NOMO-1 treated with dmso at 0.1 percent for 144 hours (cell line): ENCODE data around the gene RNU4-1.
A peak's percentile ranks its signal among the peaks of the same experiment; 100 is the strongest.
"Not testable (repeated sequence)": the region's sequence is repeated elsewhere in the genome, so short reads cannot be mapped to it uniquely, and the experiment has no call there.

Experiments used
- DNase-seq: peaks from one replicate; lab custom pipeline; 2025; ENCODE audit not compliant: unreplicated experiment; lab: John Stamatoyannopoulos, UW

The RNU4-1 gene

DNA sequence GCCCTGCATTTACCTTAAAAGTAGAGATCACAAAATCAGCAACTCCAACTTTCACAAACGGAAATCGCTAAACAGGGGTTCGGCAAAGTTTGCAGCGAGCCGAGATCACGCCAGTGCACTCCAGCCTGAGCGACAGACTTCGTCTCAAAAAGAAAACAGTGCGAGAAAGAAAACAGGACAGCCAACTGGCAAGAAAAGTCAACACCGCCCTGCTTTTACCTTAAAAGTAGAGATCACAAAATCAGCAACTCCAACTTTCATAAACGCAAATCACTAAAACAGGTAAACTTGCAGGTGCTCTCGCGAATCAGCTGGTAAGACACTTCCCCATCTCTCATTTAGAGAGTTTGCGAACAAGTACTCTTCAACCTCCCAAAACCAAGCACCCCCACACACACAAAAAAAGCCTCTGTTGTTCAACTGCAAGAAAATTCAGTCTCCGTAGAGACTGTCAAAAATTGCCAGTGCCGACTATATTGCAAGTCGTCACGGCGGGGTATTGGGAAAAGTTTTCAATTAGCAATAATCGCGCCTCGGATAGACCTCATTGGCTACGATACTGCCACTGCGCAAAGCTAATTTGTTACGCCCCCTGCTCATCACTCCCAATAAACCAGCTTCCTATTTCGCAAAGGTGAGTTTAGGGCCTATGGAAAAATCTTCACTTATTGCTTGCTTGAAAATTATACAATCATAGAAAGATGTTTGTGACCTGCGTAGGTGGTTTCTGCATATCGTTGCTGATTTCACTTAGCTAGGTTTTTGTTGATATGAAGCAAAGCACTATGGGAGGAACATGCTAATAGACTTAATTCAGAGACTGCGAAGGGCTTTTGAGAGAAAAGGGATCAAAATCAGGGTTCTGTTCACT lies at the start of gene RNU4-1:
Gene RNU4-1, minus strand, starts transcription at position 577 of the 871 bp plus-strand sequence.
- peak; percentile 90 for DNase-seq

DNA sequence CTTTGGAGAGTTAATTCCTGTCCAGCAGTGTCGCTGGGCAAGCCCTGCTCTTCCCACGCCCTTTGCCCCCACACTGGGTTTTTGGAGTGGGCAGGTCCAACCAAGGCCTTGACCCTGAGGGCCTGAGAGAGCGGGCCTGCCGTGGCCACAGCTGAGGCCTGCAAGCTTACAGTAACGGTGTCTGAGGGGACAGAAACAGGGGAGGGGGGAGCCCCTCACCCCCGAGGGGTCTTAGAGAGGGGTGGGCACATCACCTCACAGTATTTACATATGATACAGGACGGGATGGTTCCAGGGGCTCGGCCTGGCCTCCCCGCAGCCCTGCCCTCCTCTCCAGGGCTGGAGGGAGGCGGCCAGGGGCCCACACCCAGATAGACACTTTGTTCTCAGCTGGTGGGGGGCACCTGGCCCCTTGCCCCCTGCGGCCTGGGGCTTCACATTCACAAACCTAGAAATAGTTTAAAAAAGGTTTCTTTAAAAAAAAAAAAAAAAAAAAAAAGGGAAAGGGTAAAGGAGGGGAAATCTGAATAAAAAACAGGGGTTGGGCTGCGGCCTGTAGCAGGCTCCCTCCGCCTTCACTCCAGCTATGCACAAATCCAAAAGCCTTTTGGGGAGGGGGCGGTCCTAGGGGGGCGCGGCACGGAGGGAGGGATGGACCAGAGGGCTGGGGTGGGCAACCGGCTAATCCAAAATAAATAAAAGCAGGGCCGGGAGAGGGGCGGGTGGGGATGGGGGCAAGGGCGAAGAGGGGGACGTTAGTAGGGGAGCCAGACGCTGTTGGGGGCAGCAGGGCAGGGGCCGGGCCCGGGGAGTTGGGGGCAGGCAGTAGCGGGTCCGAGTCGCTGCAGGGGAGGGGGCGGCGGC lies 49.4 kb upstream of the RNU4-1 start:
- DNase-seq, result no peak

DNA sequence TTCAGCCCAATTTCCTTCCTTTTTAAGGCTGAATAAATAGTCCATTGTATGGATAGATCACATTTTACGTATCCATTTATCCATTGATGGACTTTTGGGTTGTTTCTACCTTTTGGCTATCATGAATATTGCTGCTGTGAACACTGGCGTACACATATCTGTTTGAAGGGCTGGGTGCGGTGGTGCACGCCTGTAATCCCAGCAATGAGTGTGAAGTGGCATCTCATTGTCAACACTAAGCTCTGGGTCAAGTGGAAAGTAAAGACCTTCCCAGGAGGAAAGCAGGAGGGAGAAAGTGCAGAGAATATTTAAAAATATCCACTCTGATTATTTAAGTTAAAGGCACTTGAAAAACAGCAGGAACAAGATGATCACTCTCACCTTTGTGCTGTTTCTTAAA lies 46.2 kb upstream of the RNU4-1 start:
- no peak for DNase-seq

DNA sequence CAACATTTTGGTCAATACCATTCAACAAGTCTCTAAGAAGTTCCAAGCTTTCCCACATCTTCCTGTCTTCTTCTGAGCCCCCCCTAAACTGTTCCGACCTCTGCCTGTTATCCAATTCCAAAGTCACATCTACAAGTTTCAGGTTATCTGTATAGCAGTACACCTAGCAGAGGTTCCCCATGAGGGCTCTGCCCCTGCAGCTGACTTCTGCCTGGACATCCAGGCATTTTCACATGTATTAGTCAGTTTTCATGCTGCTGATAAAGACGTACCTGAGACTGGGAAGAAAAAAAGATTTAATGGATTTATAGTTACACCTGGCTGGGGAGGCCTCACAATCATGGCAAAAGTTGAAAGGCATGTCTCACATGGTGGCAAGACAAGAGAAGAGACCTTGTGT lies 44.7 kb upstream of the RNU4-1 start:
- DNase-seq, result no peak

DNA sequence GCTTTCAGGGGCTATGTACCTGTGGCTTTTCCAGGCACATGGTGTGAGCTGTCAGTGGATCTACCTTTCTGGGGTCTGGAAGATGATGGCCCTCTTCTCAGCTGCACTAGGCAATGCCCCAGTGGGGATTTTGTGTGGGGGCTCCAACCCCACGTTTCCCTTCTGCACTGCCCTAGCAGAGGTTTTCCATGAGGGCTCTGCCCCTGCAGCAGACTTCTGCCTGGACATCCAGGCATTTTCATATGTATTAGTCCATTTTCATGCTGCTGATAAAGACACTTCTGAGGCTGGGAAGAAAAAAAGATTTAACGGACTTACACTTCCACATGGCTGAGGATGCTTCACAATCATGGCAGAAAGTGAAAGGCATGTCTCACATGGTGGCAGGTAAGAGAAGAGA lies 43.4 kb upstream of the RNU4-1 start:
- DNase-seq, result not testable (repeated sequence)

DNA sequence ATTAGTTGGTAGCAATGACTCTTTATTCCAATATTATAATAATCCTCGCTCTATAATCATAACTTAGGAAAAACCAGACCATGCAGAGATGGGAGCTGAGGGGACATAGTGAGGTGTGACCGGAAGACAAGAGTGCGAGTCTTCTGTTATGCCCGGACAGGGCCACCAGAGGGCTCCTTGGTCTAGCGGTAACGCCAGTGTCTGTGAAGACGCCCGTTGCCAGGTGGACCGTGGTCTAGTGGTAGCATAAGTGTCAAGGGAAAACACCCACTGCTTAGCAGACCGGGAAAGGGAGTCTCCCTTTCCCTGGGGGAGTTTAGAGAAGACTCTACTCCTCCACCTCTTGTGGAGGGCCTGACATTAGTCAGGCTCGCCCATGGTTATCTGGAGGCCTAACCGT lies 42.4 kb upstream of the RNU4-1 start:
- DNase-seq, result not testable (repeated sequence)

DNA sequence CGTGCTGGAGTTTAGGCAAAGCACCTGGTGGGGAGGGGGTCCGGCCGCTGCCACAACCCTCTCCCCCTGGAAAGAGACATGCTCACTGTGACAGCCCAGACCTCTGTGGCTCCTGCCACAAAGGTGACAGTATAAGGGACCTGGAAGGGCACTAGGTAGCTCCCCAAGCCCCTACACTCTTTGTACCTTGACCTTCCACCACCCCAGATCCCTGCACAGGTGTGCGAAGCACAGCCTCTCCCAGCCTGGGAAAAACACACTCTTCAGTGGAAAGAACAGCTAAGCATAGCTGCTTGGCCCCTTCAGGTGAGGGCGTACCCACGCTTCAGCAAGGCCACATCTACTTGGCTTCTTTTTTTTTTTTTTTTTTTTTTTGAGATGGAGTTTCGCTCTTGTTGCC lies 39.5 kb upstream of the RNU4-1 start:
- no peak for DNase-seq

DNA sequence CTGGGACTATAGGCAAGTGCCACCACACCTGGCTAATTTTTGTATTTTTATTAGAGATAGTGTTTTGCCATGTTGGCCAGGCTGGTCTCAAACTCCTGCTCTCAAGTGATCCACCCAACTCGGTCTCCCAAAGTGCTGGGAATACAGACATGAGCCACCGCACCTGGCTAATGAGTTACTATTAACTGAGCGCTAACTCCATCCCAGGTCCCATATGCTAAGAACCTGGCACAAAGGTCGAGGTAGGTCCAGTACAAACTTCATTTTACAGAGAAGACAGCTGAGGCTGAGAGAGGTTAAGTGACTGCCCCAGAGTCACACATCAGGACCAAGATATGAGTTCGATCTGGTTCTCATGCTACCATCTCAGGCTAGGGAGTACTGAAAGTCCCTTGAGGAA lies 39.0 kb upstream of the RNU4-1 start:
- no peak for DNase-seq

DNA sequence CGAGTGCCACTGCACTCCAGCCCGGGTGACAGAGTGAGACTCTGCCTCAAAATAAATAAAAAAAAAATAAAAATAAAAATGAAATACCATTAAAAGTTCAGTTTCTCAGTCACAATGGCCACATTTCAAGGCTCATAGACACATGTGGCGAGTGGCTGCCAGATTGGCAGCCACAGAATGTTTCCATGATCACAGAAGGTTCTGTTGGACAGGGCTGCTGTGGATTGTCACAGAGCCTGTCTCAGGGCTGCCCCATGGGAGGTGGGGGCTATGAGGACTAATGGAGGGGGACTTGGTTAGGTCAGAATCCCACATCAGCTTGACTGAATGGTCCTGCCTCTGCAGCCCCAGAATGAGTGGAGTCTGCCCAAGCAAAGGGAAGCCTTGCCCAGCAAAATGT lies 38.4 kb upstream of the RNU4-1 start:
- no peak for DNase-seq

DNA sequence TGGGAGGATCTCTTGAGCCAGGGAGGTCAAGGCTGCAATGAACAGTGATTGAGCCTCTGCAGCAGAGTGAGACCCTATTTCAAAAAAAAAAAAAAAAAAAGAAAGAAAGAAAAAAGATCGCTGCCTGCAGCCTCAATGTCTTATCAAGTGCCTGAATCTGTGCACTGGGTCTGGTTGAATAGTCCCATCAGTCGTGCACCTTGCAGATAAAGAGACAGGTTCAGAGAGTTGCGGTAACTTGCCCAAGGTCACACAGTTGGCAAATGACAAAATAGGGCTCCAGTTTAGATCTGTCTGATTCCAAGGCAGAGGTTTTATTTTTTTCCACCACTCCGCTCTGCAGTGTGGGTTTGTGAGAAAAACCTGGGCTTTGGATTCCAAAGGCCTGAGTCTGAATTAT lies 35.2 kb upstream of the RNU4-1 start:
- DNase-seq, result no peak

DNA sequence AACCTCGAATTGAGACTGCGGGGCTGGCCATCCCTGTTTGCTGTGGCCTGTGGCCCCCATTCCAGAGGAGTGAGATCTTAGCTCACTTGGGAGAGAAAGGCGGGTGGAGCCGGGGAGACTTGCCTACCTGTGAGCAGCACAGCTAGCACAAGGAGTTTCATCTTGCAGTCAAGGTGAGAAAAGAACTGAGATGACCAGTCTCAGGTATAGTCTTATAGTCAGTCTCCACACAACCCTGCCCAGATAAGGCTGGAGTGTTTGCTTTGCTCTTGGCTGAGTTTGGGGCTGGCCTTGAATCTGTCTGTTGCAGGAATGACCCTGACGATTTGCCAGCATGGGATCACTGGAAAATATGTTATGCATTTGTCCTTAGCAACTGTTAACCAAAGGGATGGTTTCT lies 34.6 kb upstream of the RNU4-1 start, which contains the start of gene PLA2G1B:
Gene PLA2G1B, minus strand, starts transcription at position 187 of the 400 bp plus-strand sequence. Its CDS starts 26 bp downstream, at position 161.
- no peak for DNase-seq

DNA sequence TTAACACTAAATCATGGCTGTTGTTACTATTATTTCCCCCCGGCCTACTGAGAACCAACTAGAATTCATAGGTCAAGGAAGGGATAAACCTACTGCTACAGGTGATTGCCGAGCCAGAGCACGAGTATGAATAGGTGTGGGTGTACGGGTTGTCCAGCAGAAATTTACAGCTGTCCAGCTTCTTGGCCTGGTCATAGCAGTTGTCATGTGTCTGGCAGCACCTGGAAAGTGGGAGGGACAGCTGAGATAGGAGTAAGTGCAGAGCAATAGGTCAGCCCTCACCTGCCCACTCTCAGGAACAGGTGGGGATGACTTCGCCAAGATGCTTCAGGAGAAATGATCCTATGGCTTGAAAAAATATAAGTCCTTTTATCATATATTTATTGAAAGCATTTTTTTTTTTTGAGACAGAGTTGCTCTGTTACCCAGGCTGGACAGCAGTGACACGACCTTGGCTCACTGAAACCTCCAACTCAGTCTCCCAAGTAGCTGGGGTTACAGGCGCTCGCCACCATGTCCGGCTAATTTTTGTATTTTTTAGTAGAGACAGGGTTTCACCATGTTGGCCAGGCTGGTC lies 31.9 kb upstream of the RNU4-1 start:
- DNase-seq, result no peak

DNA sequence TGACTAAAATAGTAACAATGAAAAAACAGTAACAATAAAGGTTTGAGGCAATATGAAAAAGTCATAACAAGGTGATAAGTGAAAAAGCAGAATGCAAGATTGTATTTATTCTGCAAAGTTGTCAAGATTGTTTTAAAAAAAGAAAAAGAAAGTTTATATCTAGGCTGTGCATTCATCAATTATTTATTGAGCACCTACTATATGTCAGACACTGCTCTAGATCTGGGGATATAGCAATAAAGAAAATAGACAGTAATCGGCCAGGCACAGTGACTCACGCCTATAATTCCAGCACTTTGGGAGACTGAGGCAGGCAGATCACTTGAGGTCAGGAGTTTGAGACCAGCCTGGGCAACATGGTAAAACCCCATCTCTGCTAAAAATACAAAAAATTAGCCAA lies 30.7 kb upstream of the RNU4-1 start:
- DNase-seq, result no peak

DNA sequence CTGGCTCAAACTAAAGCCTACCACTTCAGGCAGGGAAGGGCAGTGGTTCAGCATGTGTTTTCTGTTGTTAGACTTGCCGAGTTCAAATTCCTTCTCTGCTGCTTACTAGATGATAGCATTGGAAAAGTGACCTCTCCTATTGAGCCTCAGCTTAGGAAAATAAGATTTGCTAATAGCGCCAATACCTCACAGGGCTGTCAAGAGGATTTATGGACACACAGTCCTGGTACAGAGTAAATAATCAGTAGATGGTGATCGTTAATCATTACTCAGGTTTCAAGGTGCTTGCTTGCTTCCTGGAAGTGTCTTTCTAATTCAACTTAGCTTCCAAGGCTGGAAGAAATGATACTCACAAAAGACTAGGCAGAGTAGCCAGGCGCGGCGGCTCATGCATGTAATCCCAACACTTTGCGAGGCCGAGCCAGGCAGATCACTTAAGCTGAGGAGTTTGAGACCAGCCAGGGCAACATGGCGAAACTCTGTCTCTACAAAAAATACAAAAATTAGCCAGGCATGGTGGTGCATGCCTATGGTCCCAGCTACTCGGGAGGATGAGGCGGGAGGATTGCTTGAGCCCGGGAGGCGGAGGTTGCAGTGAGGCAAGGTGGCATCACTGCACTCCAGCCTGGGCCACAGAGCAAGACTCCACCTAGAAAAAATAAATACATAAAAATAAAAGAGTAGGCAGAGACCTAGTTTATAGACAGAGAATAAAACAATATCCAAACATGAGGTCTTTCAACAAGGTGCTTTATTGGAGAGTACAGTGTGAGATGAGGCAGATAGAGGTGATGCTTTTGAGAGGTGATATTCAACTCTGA lies 28.6 kb upstream of the RNU4-1 start:
- DNase-seq, result no peak

DNA sequence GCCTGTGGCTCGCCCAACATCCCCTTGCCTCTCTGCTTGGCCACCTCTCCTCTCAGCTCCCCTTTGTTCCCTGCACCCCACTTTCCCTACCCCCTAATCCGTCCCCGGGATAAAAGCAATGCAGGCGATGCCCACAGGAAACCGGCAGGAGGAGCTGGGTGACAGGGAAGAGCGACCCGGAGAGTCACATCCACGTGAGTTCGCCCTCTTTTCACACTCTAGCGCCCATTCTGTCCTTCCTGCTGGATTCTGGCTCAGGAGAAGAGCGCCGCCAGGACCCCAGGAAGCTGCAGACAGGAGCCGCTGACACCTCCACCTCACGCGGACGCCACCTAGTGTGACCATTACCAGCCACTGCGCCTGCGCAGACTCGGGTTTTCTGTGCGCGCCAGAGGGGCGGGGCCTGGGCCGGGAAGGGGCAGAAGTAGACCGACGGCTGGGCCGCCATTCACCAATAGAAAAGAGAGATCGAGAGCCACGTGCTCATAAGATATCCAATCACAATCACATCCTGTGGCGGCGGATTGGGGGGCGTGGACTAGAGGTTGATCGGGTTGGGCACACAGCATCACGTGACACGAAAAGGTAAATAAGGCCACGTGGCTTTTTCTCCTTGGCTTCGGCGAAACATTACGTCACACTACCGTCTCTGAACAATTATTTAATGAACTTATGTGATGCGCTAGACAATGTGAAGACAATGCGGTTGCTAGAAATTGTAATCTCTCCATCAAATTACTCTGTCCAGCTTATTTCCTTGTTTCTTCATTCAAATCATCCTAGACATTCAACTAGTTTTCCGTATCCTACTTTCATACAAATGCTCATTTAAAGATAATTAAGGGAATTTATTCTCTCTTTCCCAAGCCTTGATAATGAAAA lies 24.4 kb upstream of the RNU4-1 start:
- DNase-seq, result peak; percentile 99

DNA sequence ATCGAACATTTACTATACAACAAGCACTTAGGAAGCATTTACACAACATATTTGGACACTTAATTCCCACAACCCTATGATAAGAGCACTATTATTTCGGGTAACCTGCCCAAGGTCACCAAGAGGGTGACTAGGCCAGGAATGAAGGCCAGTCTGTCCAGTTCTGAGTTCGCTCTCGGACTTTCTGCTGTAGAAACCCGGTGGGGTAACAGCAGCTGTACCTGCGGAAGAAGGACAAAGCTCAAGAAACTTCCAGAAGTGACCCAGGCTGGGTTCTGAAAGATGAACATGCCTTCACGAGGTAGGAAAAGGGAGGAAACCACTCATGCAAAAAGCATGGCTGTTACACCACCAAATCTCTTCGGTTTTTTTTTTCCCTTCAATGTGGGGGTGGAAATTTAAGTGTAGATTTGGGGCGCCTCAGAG lies 23.8 kb upstream of the RNU4-1 start:
- no peak for DNase-seq

DNA sequence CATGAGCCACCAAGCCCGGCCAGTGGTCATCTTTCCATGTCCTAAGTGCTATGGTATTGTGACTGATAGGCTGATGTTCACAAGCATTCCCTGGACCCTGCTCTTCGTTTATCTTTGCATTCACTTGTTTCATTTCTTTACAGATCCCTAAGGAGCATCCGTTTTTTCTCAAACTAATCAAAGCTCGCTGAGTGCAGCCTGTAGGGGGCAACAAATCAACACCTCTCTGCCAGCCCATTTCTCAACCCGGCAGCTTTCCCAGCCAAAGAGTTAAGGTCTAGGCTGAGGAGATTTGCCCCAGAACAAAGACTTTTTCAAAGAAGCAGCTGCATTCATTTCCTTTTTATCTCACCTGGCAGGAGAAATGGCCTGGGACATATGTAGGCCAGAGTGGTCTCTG lies 21.2 kb upstream of the RNU4-1 start:
- no peak for DNase-seq

DNA sequence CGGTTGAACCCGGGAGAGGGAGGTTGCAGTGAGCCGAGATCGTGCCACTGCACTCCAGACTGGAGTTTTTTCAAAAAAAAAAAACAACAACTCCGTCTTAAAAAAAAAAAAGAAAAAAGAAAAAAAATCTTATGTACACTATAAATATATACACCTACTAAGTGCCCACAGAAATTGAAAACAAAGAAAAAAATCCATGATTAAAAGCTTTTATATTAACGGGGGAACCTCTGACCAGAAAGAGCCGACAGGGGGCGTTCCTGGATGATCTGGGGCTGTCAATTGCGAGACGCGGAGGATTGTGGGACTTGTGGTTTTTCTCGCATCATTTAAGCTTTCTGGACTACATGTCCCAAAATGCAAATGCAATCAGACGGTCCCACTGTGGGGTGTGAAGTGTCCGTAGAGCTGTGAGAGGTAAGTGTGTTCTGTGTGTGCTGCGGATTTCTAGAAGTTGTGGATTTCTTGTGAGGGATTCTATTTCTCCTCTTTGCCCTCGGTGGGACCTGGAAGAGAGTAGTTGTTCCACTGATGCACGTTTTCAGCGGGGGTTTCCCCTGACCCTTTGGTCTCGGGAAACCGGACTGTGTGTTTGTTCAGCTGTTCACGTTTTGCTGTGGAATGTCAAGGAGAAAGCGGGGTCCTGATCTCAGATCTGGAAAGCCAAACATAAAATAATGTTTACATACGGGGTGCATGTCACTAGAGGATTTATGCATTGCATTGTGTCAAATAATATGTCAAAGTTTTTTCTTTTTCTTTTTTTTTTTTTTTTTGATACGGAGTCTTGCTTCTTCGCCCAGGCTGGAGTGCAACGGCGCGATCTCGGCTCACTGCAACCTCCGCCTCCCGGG lies 9.2 kb upstream of the RNU4-1 start, which contains the start of gene SIRT4:
Gene SIRT4, plus strand, starts transcription at position 360 of the 854 bp plus-strand sequence. CDS start 1,241 bp downstream, outside the sequence.
- DNase-seq, result peak; percentile 89

DNA sequence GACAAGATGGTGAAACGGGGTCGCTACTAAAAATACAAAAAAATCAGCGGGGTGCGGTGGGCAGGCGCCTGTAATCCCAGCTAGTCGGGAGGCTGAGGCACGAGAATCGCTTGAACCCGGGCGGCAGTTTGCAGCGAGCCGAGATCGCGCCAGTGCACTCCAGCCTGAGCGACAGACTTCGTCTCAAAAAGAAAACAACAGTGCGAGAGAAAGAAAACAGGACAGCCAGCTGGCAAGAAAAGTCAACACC lies 701 bp downstream of the RNU4-1 start:
- no peak for DNase-seq
